Measurements from ENCODE around the gene ABHD8. TPM values are rescaled to one million over a fixed set of nuclear protein-coding genes. Genes with fewer than 3 reads are reported as not detected.

Gene ABHD8
- total RNA-seq, 1 experiment from 2014 or later, result 1.3 TPM

DNA sequence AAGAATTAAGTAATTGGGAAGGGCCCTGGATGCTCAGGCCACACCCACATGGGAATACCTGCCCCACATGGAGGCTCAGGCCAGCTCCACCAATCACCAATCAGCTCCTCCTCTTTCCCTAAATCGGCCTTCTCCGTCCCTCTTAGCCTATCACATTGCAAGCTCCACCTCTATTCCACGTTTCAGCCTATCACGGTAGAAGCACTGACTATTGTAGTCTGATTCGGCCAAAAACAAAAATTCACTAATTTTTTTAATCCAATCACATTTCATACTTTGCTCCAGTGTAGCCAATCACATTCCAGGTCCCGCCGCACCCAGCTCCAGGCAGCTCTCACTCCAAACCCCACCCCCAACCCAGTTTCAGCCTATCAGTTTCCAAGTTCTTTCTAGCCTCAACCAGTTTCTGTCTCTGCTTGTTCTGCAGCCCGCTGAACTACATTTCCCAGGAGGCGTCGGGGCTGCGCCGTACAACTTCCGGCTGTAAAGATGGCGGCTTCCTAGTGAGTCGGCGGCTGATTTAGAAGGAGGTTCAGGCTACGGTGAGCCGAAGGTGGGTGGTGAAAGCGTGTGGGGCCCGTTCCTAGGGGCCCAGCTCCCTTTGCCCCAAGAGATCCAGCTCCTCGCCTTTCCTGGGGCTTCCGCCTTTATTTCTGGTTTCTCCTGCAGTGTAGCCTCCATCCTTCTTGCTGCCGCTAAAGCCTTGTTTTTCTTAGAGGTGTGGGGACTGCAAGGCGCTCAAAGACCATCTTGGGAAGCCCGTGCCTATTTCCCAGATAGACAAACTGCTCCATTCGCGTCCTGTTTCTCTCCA lies 36.0 kb downstream of the ABHD8 start, which contains the start of gene BABAM1:
Gene BABAM1 (plus strand): TSS at position 469 of the 814 bp plus-strand sequence. CDS start 1,364 bp downstream, outside the sequence.
- Histone ChIP-seq H3K27me3 (no peaks in the 10 kb centered on the region), H3K9me3 (no peaks in the 10 kb centered on the region), H3K4me3 (peak within 1 kb of the TSS; percentile 87), H3K36me3 (peaks cover 27% of the 10 kb centered on the region)
- peak; percentile 99 for DNase-seq

- no peaks in the 10 kb centered on the region for H3K27me3 ChIP-seq
- DNase-seq, result no peak
- peaks cover 21% of the 10 kb centered on the region for H3K36me3 ChIP-seq
- no peak overlapping the region for H3K4me3 ChIP-seq
- H3K9me3 ChIP-seq, result no peaks in the 10 kb centered on the region
These were observed 36.6 kb downstream of the ABHD8 start for GRCh38 chr19:17266589-17266974.

DNA sequence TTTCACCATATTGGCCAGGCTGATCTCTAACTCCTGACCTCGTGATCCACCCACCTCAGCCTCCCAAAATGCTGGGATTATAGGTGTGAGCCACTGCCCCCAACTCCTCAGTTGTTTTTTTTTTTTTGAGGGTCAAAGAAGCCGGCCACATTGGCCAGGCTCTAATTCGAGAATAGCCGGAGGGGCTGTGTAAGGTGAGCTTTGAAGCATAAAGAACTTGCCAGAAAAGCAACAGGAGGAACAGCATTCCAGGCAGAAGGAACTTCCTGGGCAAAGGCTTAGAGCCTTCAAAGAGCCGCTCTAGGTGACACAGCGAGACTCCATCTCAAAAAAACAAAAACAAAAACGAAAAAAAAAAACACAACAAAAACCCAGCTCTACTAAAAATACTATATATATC lies 37.2 kb downstream of the ABHD8 start:
- Histone ChIP-seq H3K4me3 (no peak overlapping the region), H3K9me3 (no peaks in the 10 kb centered on the region), H3K27me3 (no peaks in the 10 kb centered on the region), H3K36me3 (peaks cover 16% of the 10 kb centered on the region)
- no peak for DNase-seq

DNA sequence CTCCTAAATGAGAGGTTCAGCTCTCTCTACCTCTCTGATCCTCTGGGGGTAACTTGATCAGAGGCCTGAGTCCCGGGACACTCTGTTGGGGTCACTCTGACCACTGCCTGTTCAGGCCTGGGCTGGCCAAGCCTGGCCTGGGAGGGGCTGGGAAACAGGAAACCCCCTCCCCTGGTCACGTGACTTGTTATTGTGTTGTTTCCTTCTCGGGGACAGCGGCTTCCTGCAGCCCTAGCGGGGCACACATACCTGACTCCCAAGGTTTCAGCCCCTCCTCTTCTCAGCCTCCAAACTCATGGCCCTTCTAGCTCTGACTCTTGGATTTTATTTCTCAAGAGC lies 38.6 kb downstream of the ABHD8 start, which contains the start of gene USHBP1:
Gene USHBP1 (minus strand): TSS at position 105 of the 339 bp plus-strand sequence. CDS start 446 bp downstream, outside the sequence.
- Histone ChIP-seq H3K9me3 (no peaks in the 10 kb centered on the region), H3K4me3 (no peak within 1 kb of the TSS), H3K36me3 (peaks cover 10% of the 10 kb centered on the region), H3K27me3 (no peaks in the 10 kb centered on the region)
- DNase-seq, result no peak

- H3K36me3 ChIP-seq, result peaks cover 5% of the 10 kb centered on the region
- H3K27me3 ChIP-seq, result no peaks in the 10 kb centered on the region
- H3K4me3 ChIP-seq, result no peak overlapping the region
- H3K9me3 ChIP-seq, result no peaks in the 10 kb centered on the region
- no peak for DNase-seq
These were observed 39.2 kb downstream of the ABHD8 start for GRCh38 chr19:17263712-17264640.

GRCh38 chr19:17262557-17262956 lies 40.7 kb downstream of the ABHD8 start:
- DNase-seq, result no peak

DNA sequence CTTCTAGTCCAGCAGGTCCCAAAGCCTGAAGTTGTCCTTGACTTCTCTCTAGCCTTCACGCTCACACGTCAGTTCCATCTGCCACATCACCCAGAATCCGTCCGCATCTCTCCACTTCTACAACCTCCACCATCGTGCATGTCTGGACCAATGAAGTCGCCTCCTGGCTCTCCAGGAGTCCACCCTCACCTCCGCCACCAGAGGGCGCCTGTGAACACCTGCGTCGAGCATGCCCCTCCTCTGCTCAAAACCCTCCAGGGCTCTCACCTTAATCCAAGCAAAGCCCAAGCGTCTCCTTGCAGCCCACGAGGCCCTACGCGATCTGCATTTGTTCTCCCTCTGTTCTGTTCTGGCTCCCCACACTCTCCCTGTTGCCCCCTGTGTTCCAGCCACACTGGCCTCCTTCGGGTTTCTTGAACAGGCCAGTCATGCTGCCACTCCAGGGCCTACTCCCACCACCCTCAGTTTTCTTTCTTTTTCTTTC lies 42.3 kb downstream of the ABHD8 start:
- DNase-seq, result peak; percentile 83
- H3K9me3 ChIP-seq, result no peaks in the 10 kb centered on the region
- H3K27me3 ChIP-seq, result no peaks in the 10 kb centered on the region
- H3K4me3 ChIP-seq, result no peak overlapping the region
- H3K36me3 ChIP-seq, result no peaks in the 10 kb centered on the region

More at GRCh38 chr19:17262557-17262956, 40.7 kb downstream of the ABHD8 start:
- no peaks in the 10 kb centered on the region for H3K27me3 ChIP-seq
- H3K4me3 ChIP-seq, result no peak overlapping the region
- H3K9me3 ChIP-seq, result no peaks in the 10 kb centered on the region
- no peaks in the 10 kb centered on the region for H3K36me3 ChIP-seq

DNA sequence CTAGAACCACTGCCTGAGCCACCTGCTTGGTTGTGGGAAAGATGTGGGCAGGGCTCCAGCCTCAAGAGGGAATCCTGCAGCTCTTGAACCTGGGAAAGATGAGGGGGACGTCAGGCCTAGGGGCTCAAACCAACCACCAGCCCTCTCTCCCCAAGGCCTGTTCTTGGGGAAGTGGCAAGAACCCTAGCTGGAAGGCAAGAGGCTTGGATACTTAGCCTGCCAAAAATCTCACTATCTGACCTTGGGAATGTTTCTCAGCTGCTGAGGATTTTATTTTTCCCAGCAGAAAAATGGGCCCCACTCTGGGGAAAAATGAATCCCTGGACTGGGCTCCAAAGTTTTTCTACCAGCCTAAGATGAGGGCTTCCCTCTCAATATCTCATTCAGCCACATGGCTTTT lies 43.3 kb downstream of the ABHD8 start:
- Histone ChIP-seq H3K4me3 (no peak overlapping the region), H3K27me3 (no peaks in the 10 kb centered on the region), H3K9me3 (no peaks in the 10 kb centered on the region), H3K36me3 (no peaks in the 10 kb centered on the region)
- DNase-seq, result no peak

DNA sequence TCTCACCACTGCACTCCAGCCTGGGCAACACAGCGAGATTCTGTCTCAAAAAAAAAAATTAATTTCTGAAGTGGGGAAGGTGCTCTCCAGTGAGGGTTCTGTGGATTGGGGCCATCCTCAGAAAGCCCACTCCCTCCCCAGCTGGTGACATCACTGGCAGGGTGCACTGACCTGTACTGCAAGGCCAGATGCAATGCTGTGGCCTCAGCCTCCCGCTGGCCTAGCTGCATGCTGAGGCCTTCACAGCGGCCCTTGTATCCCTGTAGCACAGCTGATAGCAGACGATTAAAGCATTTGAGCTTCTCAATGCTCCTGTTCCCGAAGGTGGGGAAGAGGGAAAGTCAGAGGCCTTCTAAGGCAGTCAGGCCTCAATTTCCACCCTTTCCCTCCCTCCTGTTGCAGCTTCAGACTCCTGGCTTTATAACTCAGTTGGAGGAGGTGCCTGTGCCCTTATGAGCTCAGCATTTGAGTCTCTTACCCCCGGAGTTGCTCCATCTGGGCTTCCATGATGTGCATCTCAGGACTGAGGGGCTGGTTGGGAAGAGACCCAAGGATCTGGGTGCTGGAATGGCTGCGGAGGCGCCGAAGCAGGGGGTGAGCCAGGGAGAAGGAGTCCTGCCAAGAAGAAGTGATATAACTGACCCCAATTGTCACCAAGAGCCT lies 44.0 kb downstream of the ABHD8 start:
- Histone ChIP-seq H3K27me3 (no peaks in the 10 kb centered on the region), H3K9me3 (no peaks in the 10 kb centered on the region), H3K36me3 (no peaks in the 10 kb centered on the region), H3K4me3 (no peak overlapping the region)
- no peak for DNase-seq

GRCh38 chr19:17256130-17256529 lies 47.1 kb downstream of the ABHD8 start:
- DNase-seq, result no peak
- Histone ChIP-seq H3K27me3 (no peaks in the 10 kb centered on the region), H3K36me3 (no peaks in the 10 kb centered on the region), H3K9me3 (no peaks in the 10 kb centered on the region), H3K4me3 (no peak overlapping the region)

GRCh38 chr19:17255150-17255621 lies 48.0 kb downstream of the ABHD8 start:
- H3K9me3 ChIP-seq, result no peaks in the 10 kb centered on the region
- no peaks in the 10 kb centered on the region for H3K36me3 ChIP-seq
- no peak for DNase-seq
- no peaks in the 10 kb centered on the region for H3K27me3 ChIP-seq
- no peak overlapping the region for H3K4me3 ChIP-seq

- Histone ChIP-seq H3K9me3 (no peaks in the 10 kb centered on the region), H3K36me3 (no peaks in the 10 kb centered on the region), H3K27me3 (no peaks in the 10 kb centered on the region), H3K4me3 (no peak overlapping the region)
- DNase-seq, result no peak
These were observed 48.6 kb downstream of the ABHD8 start for GRCh38 chr19:17254636-17255035.

DNA sequence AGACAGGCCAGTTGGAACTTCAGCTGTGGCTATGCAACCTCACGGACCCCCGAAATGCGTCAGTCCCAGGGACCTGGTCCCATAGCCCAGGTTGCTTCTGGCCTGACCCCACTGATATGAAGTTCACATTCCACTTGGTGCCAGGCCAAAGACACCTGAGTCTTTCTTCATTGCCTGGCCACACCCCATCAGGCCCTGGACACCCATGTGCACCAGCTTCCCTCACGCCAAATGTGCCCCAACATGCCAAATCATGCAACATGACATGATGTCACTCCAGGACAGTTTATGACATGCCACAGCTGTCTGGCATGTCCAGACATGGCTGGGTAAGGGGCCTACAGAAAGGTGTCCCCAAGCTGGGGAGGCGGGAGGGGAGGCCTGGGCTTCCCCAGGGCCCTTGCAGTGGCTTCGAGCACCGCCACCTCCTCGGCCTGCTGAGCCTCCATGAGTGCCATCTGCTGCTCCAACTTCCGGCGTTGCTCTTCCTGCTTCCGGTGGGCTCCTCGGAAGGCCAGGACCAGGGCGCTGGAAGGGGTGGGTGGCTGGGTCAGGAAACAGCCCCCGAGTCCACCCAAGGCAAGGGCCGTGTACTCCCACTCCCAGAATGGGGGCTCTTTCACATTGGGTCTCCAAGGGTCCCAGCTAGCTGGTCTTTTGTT lies 53.2 kb downstream of the ABHD8 start:
- DNase-seq, result no peak
- no peak overlapping the region for H3K4me3 ChIP-seq

GRCh38 chr19:17248011-17248776 lies 55.0 kb downstream of the ABHD8 start:
- Histone ChIP-seq H3K9me3 (no peaks in the 10 kb centered on the region), H3K4me3 (no peak overlapping the region), H3K27me3 (no peaks in the 10 kb centered on the region), H3K36me3 (no peaks in the 10 kb centered on the region; the same call in 1 of the 2 replicates)
- no peak for DNase-seq

More for the DNA sequence above, 53.2 kb downstream of the ABHD8 start:
- no peaks in the 10 kb centered on the region for H3K9me3 ChIP-seq
- H3K27me3 ChIP-seq, result no peaks in the 10 kb centered on the region
- H3K36me3 ChIP-seq, result no peaks in the 10 kb centered on the region

- peak overlapping the region; percentile 39; the same call in 1 of the 2 replicates for H3K4me3 ChIP-seq
- no peaks in the 10 kb centered on the region for H3K9me3 ChIP-seq
- peaks cover 6% of the 10 kb centered on the region for H3K36me3 ChIP-seq
- DNase-seq, result no peak
- no peaks in the 10 kb centered on the region for H3K27me3 ChIP-seq
These were observed 56.4 kb downstream of the ABHD8 start for GRCh38 chr19:17246681-17247425.

All from MG63 (cell line).